Muscle of arm (tissue), 12 donors: ENCODE results near the gene METTL24. TPM values are rescaled to one million over a fixed set of nuclear protein-coding genes. Genes with fewer than 3 reads are reported as not detected.
A peak's percentile ranks its signal among the peaks of the same experiment; 100 is the strongest.
"Not testable (repeated sequence)": the region's sequence is repeated elsewhere in the genome, so short reads cannot be mapped to it uniquely, and the experiment has no call there.

Experiments
- DNase-seq: peaks from one replicate; pipeline ENCODE4 v3.0.0-alpha.2; 2013
- polyA plus RNA-seq, 12 donors: library from polyadenylated mRNA; unstranded; fragments of 120-200 nt; gene quantifications; one replicate each; pipeline ENCODE4 v1.2.1, GENCODE V29; 2013; ENCODE audit not compliant: insufficient read length in 12 of 12

Gene METTL24
- polyA plus RNA-seq, 12 donors: 0.50 to 0.99 (median 0.71) TPM; not detected in 2

DNA sequence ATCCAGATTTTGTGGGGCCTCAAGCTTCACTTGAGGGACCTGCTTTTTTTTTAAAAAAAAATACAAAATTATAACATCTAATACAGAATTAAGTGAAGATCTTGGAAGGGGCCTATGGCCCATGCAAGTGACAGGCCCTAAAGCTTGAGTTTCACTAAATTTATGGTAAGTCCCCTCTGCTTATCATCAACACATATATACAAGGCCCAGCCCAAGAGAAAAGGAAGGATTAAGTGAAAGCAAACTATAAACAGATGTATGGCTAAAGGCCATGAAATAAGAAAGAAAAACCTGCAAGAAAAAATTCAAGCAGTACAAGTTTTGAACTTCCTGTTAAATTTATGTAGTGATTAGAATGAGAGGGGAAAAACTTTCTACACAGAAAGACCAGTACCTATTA lies 91.2 kb downstream of the METTL24 start:
- peak; percentile 15 for DNase-seq

DNA sequence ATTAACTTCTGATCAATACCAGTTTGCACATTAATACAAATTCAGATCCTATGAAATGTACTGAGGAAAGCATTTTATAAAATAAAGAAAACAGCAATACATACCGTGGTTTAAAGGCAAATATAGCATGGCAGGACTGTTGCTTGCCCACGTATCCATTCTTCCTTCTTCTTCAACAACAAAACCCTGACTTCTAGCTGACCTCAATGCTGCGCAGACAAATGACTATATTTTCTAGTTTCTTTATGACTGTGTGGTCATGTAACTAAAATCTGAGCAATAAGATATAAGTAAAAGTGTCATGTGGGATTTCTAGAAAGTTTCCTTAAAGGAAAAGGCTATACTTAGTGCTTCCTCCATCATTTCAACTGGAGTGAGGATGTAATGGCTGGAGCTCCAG lies 92.9 kb downstream of the METTL24 start:
- DNase-seq: no peak

- no peak for DNase-seq
These were observed 101.8 kb downstream of the METTL24 start for GRCh38 chr6:110256366-110256765.

DNA sequence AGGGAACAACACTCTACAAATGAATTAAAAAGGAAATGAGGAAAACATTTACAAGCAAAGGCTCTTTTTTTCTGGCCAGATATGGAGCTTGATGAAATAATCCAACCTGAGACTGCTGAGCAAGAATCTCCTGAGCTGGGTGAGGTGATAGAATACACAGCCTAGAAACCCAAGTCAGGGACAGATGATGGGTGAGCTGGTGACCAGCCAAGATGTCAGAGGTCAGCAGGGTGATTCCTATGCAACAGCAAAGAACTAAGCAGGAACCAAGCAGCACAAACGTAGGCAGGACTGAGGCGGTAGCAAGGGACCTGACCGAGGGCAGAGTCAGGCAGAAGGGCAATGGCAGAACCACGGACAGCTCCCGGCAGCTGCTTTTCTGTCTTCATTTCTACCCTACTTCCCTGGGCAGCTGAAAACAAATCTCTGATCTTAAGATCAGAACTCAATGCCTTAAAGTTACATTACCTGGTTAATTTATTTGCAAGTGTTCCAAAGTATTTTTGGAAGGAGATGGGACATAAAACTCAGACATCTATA lies 102.9 kb downstream of the METTL24 start:
- DNase-seq: peak; percentile 19

- no peak for DNase-seq
These were observed 107.3 kb downstream of the METTL24 start for GRCh38 chr6:110250838-110251237.

DNA sequence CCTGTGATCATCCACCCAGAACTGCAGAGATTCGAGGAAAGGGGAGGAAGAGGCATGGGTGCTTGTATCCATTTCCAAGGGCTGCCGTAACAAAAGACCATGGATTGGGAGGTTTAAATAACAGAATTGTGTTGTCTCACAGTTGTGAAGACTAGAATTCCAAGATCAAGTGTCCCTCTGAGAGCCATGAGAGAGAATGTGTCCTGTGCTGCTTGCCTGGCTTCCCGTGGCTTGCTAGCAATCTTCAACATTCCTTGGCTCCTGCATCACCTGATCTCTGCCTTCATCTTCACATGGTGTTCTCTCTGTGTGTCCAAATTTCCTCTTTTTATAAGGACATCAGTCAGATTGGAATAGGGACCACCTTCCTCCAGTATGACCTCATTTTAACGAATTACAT lies 108.1 kb downstream of the METTL24 start:
- no peak for DNase-seq

DNA sequence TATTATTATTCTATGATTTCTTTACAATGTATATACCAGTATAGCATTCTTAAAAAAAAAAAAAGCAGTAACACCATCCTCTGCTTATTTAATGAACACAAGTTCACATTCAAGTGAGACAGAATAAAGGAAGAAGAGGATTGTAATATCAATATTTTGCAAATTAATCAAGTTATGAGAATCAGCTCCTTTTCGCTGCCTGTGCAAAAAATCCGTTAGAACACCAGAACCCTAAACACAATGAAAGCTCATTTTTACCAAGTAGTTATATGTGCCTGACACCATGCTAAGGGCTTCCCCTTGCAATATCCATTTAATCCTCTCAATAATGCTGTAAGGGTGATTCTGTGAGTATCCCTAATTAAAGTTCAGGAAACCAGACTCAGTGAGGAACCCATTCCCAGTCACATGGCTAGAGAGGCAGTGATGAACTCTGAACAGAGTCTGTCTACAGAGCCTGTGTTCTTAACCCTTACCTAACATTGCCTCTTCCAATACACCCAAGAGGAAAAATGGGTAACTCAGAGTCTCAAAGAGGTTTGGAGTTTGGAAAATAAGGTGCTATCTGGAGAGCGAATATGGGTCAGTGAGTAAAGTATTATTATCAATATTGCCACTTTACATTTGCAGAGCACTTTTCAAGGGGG lies 111.1 kb downstream of the METTL24 start:
- no peak for DNase-seq

- DNase-seq: no peak
These were observed 111.8 kb downstream of the METTL24 start for GRCh38 chr6:110246378-110246777.

DNA sequence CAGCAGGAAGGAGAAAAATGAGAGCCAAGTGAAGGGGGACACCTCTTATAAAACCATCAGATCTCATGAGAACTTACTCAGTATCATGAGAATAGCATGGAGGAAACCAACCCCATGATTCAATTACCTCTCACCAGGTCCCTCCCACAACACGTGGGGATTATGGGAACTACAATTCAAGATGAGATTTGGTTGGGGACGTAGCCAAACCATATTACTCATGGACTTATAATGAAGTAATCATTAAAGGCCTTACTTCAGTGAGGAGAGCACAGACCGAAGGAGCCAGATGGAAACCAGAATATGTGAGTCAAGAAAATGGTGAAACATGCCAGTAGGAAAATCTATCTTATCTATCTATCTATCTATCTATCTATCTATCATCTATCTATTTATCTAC lies 113.5 kb downstream of the METTL24 start:
- DNase-seq: not testable (repeated sequence)

DNA sequence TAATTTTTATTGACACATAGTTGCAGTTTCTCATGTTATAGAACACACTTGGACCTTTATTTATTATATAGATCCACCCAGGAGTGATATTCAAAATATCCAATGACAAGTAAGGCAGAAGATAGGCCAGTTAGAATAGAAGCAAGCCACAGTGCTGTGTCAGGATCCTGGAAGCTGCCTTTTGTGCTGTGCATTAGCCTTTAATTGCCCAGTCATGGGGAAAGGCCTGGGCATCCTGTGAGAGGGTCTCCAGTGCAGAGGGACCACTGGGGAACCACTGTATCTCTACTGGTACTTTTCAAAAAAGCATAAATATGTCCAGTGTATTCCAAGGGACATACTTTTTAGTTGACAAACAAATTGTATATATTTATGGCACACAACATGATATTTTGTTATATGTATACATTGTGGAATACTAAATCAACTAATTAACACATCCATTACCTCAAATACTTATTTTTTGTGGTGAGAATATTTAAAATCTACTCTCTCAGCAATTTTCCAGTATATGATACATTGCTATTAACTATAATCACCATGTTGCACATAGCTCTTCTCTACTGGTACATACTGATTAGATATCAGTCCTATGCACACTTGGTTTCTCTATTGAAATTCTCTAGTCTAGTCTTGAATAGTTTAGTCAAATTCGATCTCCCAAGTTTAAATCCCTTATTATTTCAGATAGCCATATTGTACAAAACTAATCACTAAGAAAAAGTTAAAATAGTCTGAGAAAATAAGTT lies 118.4 kb downstream of the METTL24 start:
- no peak for DNase-seq

- not testable (repeated sequence) for DNase-seq
These were observed 122.1 kb downstream of the METTL24 start for GRCh38 chr6:110236007-110236406.

GRCh38 chr6:110233770-110234374 lies 124.3 kb downstream of the METTL24 start:
- DNase-seq: no peak

DNA sequence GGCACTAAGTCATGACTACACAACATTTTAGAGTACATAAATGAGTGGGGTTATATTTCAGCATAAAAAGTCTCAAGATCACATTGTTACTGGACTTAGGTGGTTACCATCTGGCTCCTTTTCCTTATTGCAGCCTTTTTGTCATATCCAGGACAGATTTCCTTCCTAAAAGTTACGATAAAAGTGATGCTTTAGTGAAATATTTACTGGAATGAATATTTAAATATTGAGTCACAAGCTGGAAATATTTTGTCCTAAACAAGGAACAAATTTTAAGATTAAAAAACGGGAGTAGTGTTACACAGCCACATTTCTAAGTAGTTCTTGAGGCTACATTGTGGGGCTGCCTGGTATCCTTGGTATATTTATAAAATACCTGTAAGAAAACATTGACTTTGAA lies 125.7 kb downstream of the METTL24 start:
- DNase-seq: no peak

DNA sequence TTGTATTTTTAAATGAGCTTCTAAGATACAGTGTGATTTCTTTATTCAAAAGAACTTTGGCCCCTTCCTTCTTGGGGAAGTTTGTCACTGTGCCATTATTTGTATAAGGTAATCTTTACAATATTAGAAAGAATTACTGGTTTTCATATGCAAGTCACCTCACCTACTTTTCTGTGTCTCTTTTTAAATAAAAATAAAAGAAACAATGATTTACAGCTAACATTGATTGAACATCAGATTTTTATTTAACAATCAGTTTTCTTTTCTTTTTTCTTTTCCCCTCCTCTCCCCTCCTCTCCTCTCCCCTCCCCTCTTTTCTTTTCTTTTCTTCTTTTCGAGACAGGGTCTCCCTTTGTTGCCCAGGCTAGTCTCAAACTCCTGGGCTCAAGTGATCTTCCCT lies 131.9 kb downstream of the METTL24 start:
- no peak for DNase-seq

GRCh38 chr6:110221738-110222137 lies 136.4 kb downstream of the METTL24 start:
- no peak for DNase-seq

DNA sequence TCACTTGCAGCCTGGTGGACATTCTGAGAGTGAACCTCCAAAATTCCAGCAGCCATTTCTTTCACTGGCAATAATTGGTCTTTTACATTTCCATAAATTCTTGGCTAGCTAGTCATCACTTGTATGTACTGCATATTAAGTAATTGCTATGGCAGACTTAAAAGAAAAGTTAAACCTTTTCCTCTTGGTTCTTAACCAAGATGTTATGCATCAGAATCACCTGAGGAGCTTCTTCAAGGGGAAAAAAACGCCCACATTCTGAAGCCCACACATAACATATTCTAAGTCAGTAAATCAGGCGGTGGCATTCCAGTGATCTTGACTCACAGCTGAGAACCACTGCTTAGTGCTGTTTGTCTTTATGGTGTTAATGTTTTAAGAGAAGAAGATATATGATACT lies 140.9 kb downstream of the METTL24 start:
- DNase-seq: no peak

DNA sequence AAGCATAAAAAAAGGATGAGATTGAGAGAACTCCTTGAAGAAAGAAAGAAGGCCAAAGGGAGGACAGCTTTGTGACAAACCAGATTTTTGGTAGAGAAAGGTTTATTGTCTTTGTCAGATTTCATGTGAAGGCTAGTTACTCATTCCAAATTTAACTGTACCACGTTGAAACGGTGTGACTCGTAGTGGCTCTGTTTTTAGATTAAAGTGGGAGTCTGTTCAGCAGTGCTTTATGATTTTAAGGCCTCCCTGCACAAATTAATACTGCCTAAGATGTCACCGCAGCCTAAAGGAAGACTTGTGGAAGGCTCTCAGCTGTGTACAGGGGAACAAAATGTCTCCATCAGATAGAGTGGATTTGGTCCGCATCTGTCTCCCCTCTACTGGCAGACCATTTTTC lies 142.0 kb downstream of the METTL24 start:
- DNase-seq: no peak

GRCh38 chr6:110214338-110214737 lies 143.8 kb downstream of the METTL24 start:
- no peak for DNase-seq

DNA sequence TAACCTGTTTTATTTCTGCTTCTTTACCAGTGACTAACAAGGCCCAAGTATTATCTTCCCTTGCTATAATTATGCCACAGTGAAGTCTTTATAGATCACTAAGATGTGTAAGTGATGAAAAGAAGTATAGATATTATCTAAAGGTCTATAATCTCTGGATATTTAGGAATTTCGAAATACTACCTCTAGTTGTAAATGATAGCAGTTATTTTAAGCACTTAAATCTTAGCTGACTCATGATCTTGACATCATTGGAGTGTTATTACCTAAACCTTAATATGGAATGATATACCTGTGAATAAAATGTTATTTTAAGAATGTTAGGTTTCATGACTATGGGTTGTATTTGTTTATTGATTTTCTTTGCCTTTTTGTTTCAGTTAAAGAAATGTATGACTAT lies 146.4 kb downstream of the METTL24 start:
- no peak for DNase-seq

DNA sequence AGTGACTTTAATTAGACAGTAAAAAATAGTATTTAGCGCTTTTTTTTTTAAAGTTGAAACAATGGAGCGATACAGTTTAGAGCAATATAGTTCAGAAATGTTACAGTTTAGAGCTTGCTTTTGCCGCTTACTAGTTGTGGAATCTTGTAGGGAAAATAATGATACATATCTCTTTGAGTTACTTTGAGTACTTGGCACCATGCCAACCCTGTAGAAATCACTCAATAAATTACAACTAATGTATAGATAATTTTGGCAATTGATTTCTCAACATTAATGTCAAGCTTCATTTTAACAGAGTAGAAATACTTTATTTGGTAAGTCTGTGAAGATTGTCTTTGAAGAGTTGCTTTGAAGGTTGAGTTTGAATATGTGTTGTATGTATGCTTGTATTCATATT lies 150.5 kb downstream of the METTL24 start:
- no peak for DNase-seq

DNA sequence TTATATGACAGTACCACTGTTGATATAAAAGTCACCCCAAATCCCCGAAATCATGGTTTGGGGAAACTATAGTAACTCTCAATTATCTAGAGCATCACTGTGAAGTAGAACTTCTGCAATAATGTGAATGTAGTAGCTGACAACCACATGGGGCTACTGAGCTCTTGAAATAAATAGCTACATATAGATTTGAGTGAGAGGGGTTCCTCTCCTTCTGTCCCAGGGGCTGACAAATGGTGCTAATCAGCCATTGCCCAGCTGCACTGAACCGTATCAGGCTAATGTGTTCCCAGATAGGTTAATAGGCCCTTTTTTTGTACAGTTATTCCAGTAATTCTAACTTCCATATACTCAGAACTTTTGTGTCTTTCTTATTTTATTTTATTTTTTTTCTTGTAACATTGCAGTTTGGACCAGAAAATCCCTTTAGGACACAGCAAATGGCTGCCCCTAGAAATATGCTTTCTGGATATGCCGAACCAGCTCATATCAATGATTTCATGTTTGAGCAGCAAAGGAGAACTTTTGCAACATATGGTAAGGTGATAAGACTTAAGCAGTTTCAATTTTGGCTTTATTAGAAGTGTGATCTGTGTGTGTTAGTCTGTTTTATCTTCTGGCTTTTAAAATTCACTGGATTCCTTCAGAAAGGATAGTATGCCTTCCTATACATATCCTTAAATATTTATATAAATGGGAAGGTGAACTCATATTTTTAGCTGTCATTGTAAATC lies 156.8 kb downstream of the METTL24 start:
- no peak for DNase-seq

- DNase-seq: no peak
These were observed 159.6 kb downstream of the METTL24 start for GRCh38 chr6:110198561-110198960.
